ENCODE measurements around the gene SRBD1. TPM values are rescaled to one million over a fixed set of nuclear protein-coding genes. Genes with fewer than 3 reads are reported as not detected.

The SRBD1 gene
- polyA plus RNA-seq, 1 donor (not counting 4 experiments of a cell fraction or from before 2014, with no cell fraction given), result 8.8 TPM

DNA sequence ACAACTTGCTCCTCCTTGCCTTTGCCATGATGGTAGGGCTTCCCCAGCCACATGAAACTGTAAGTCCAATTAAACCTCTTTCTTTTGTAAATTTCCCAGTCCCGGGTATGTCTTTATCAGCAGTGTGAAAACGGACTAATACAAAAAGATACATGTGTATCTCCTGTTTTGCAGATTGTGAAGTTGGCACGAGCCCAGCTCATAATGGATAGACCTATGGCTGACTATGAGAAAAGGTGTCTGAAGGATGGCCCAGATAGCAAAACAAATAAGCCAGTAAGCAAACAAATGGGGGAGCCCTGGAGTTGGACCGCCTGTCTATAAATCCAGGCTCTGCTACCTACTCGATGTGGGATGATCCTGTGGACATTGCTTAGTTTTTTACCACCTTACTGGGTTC lies 24.9 kb upstream of the SRBD1 start:
- Histone ChIP-seq H3K4me1 (ENCODE audit: control insufficient read depth, extremely low read depth, insufficient read depth, low read length) (no peaks in the 10 kb centered on the region), H3K79me2 (ENCODE audit: control insufficient read depth, insufficient read depth, low read length) (no peaks in the 10 kb centered on the region), H3K27me3 (ENCODE audit: control insufficient read depth, extremely low read depth, insufficient read depth, low read length) (peaks cover 12% of the 10 kb centered on the region), H3K4me2 (ENCODE audit: control insufficient read depth, extremely low read depth, insufficient read depth, low read depth, low read length) (no peak overlapping the region), H4K20me1 (ENCODE audit: control insufficient read depth, extremely low read depth, insufficient read depth, low read length) (no peaks in the 10 kb centered on the region), H3K4me3 (ENCODE audit: control insufficient read depth in 2 of 3, extremely low read depth in 1 of 3, insufficient read depth in 2 of 3, low read depth in 1 of 3, low read length in 3 of 3) (no peak overlapping the region), H3K27ac (ENCODE audit: control insufficient read depth, insufficient read depth, low read length) (no peak overlapping the region), H3K9ac (ENCODE audit: control insufficient read depth, extremely low read depth, insufficient read depth, low read length) (no peak overlapping the region), H2AFZ (ENCODE audit: control insufficient read depth, low read length) (no peak overlapping the region), H3K36me3 (ENCODE audit: control insufficient read depth in 2 of 2, extremely low read depth in 1 of 2, insufficient read depth in 2 of 2, low read length in 2 of 2) (no peaks in the 10 kb centered on the region), H3K9me1 (ENCODE audit: control insufficient read depth, extremely low read depth, insufficient read depth, low read length) (no peaks in the 10 kb centered on the region), H3K9me3 (ENCODE audit: control insufficient read depth, low read depth, low read length) (no peaks in the 10 kb centered on the region)
- DNase-seq (ENCODE audit: low read depth, low spot score) (no peak), FAIRE-seq (no peak)
- dilution Hi-C loops (cut with MboI; ENCODE audit: extremely low pct_ligation_motif_present, low sequenced_read_pairs), result no loop called here
- TF ChIP-seq, protein P1, sequence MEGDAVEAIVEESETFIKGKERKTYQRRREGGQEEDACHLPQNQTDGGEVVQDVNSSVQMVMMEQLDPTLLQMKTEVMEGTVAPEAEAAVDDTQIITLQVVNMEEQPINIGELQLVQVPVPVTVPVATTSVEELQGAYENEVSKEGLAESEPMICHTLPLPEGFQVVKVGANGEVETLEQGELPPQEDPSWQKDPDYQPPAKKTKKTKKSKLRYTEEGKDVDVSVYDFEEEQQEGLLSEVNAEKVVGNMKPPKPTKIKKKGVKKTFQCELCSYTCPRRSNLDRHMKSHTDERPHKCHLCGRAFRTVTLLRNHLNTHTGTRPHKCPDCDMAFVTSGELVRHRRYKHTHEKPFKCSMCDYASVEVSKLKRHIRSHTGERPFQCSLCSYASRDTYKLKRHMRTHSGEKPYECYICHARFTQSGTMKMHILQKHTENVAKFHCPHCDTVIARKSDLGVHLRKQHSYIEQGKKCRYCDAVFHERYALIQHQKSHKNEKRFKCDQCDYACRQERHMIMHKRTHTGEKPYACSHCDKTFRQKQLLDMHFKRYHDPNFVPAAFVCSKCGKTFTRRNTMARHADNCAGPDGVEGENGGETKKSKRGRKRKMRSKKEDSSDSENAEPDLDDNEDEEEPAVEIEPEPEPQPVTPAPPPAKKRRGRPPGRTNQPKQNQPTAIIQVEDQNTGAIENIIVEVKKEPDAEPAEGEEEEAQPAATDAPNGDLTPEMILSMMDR (optimal IDR thresholded peaks at IDR 0.05 in 1 of 3, IDR thresholded peaks at IDR 0.05 in 1 of 3, conservative IDR thresholded peaks at IDR 0.05 in 1 of 3; ENCODE audit: extremely low read depth in 1 of 3, insufficient read depth in 2 of 3, low read length in 3 of 3), result no peak
- no peak for TF ChIP-seq EZH2 (IDR thresholded peaks at IDR 0.05; ENCODE audit: low read length)

DNA sequence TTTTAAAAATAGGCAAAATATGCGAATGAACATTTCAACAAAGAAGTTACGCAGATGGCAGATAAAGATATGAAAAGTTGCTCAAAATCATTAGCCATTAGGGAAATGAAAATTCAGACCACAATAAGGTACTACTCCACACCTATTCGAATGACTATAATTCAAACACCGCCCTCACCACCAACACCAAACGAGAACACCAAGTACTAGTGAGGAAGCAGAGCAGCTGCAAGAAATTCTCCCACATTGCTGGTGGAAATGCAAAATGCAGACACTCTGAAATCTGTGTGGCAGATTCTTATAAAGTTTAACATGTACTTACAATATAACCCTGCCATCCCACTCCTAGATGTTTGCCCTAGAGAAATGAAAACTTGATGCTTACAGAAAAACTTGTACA lies 23.2 kb upstream of the SRBD1 start:
- Histone ChIP-seq H2AFZ (ENCODE audit: control insufficient read depth, low read length) (no peak overlapping the region), H3K27ac (ENCODE audit: control insufficient read depth, insufficient read depth, low read length) (no peak overlapping the region), H3K9me1 (ENCODE audit: control insufficient read depth, extremely low read depth, insufficient read depth, low read length) (no peaks in the 10 kb centered on the region), H4K20me1 (ENCODE audit: control insufficient read depth, extremely low read depth, insufficient read depth, low read length) (no peaks in the 10 kb centered on the region), H3K4me3 (ENCODE audit: control insufficient read depth in 2 of 3, extremely low read depth in 1 of 3, insufficient read depth in 2 of 3, low read depth in 1 of 3, low read length in 3 of 3) (no peak overlapping the region), H3K27me3 (ENCODE audit: control insufficient read depth, extremely low read depth, insufficient read depth, low read length) (peaks cover 8% of the 10 kb centered on the region), H3K79me2 (ENCODE audit: control insufficient read depth, insufficient read depth, low read length) (no peaks in the 10 kb centered on the region), H3K4me2 (ENCODE audit: control insufficient read depth, extremely low read depth, insufficient read depth, low read depth, low read length) (no peak overlapping the region), H3K36me3 (ENCODE audit: control insufficient read depth in 2 of 2, extremely low read depth in 1 of 2, insufficient read depth in 2 of 2, low read length in 2 of 2) (no peaks in the 10 kb centered on the region), H3K9me3 (ENCODE audit: control insufficient read depth, low read depth, low read length) (no peaks in the 10 kb centered on the region), H3K9ac (ENCODE audit: control insufficient read depth, extremely low read depth, insufficient read depth, low read length) (no peak overlapping the region), H3K4me1 (ENCODE audit: control insufficient read depth, extremely low read depth, insufficient read depth, low read length) (no peaks in the 10 kb centered on the region)
- dilution Hi-C loops (cut with MboI; ENCODE audit: extremely low pct_ligation_motif_present, low sequenced_read_pairs), result no loop called here
- FAIRE-seq (no peak), DNase-seq (ENCODE audit: low read depth, low spot score) (no peak)
- TF ChIP-seq, protein P1 (optimal IDR thresholded peaks at IDR 0.05 in 1 of 3, IDR thresholded peaks at IDR 0.05 in 1 of 3, conservative IDR thresholded peaks at IDR 0.05 in 1 of 3; ENCODE audit: extremely low read depth in 1 of 3, insufficient read depth in 2 of 3, low read length in 3 of 3), result no peak
- no peak for TF ChIP-seq EZH2 (IDR thresholded peaks at IDR 0.05; ENCODE audit: low read length)
